Loucy (cell line): ENCODE data around the gene SERPINA12.

Source experiments
- H2AFZ ChIP-seq: fragments of 200-600 bp; sonication (generic); 2 replicates; pipeline ENCODE4 v1.6.0; 2016; ENCODE audit warnings: antibody characterized with exemption, mild to moderate bottlenecking, low read length, moderate library complexity
- H3F3A ChIP-seq: fragments of 200-600 bp; 2 replicates; pipeline ENCODE4 v1.6.0; 2016; ENCODE audit warnings: antibody characterized with exemption, low read depth, mild to moderate bottlenecking
- H3K27me3 ChIP-seq: fragments of 200-600 bp; sonication (generic); 2 replicates; pipeline ENCODE4 v1.6.1; 2014; ENCODE audit warnings: low read length, mild to moderate bottlenecking; ENCODE audit not compliant: insufficient read depth, poor library complexity, severe bottlenecking
- H3K36me3 ChIP-seq: fragments of 200-600 bp; sonication (generic); 2 replicates; pipeline ENCODE4 v1.6.1; 2016; ENCODE audit warnings: low read length; ENCODE audit not compliant: insufficient read depth
- H3K4me1 ChIP-seq: fragments of 200-600 bp; sonication (generic); 2 replicates; pipeline ENCODE4 v1.5.1; 2014; ENCODE audit warnings: low read length, mild to moderate bottlenecking; ENCODE audit not compliant: insufficient read depth, poor library complexity, severe bottlenecking
- H3K4me2 ChIP-seq: fragments of 200-600 bp; sonication (generic); 2 replicates; pipeline ENCODE4 v1.6.0; 2014; ENCODE audit warnings: antibody characterized with exemption, low read length, low read depth, mild to moderate bottlenecking; ENCODE audit not compliant: poor library complexity, severe bottlenecking
- H3K4me3 ChIP-seq: fragments of 200-600 bp; sonication (generic); 2 replicates; pipeline ENCODE4 v1.5.1; 2014; ENCODE audit warnings: low read length, mild to moderate bottlenecking, mixed read lengths; ENCODE audit not compliant: poor library complexity, severe bottlenecking
- H3K79me2 ChIP-seq: fragments of 200-600 bp; sonication (generic); 2 replicates; pipeline ENCODE4 v1.6.1; 2014; ENCODE audit warnings: low read length; ENCODE audit not compliant: insufficient read depth
- H3K9ac ChIP-seq: fragments of 200-600 bp; sonication (generic); 2 replicates; pipeline ENCODE4 v1.6.0; 2014; ENCODE audit warnings: mild to moderate bottlenecking, low read depth, low read length, moderate library complexity; ENCODE audit not compliant: poor library complexity, severe bottlenecking
- H3K9me2 ChIP-seq: fragments of 200-600 bp; sonication (generic); replicated peaks from 2 replicates; pipeline ENCODE4 v1.6.1; 2016; ENCODE audit warnings: low read depth, low read length, mixed read lengths
- H3K9me3 ChIP-seq: fragments of 200-600 bp; sonication (generic); 2 replicates; pipeline ENCODE4 v1.6.1; 2014; ENCODE audit warnings: mild to moderate bottlenecking, antibody characterized with exemption, low read length, low read depth; ENCODE audit not compliant: insufficient read depth
- H4K20me1 ChIP-seq: fragments of 200-600 bp; sonication (generic); 2 replicates; pipeline ENCODE4 v1.6.0; 2014; ENCODE audit warnings: antibody characterized with exemption, low read length, mild to moderate bottlenecking; ENCODE audit not compliant: insufficient read depth, poor library complexity, severe bottlenecking
- CTCF ChIP-seq: fragments of 200-600 bp; sonication (generic); conservative IDR thresholded peaks from 2 replicates; pipeline ENCODE4 v1.5.1; 2014; ENCODE audit warnings: mild to moderate bottlenecking, antibody characterized with exemption, low read length
- EZH2phosphoT487 ChIP-seq: fragments of 200-600 bp; IDR thresholded peaks from 2 replicates; pipeline ENCODE4 v1.6.1; 2018; ENCODE audit warnings: antibody characterized with exemption, mild to moderate bottlenecking, moderate library complexity, borderline replicate concordance

Gene SERPINA12

GRCh38 chr14:94465042-94465441, 44.2 kb downstream of the SERPINA12 start:
- H3K4me3 ChIP-seq: no peak overlapping the region
- H3K4me1 ChIP-seq: no peaks in the 10 kb centered on the region
- no peaks in the 10 kb centered on the region for H3K27me3 ChIP-seq
- H3K9me3 ChIP-seq: no peaks in the 10 kb centered on the region; the same call in 1 of the 2 replicates
- no peak overlapping the region for H3K9ac ChIP-seq
- H3K9me2 ChIP-seq: no peaks in the 10 kb centered on the region
- H3K36me3 ChIP-seq: no peaks in the 10 kb centered on the region
- no peak for TF ChIP-seq EZH2phosphoT487
- no peak for TF ChIP-seq CTCF
- H3K4me2 ChIP-seq: no peak overlapping the region
- H3K79me2 ChIP-seq: no peaks in the 10 kb centered on the region
- H3F3A ChIP-seq: no peaks in the 10 kb centered on the region
- H2AFZ ChIP-seq: no peak overlapping the region
- no peaks in the 10 kb centered on the region for H4K20me1 ChIP-seq

GRCh38 chr14:94464290-94464689, 45.0 kb downstream of the SERPINA12 start:
- no peaks in the 10 kb centered on the region; the same call in 1 of the 2 replicates for H3K9me3 ChIP-seq
- no peak overlapping the region for H3K4me2 ChIP-seq
- no peaks in the 10 kb centered on the region for H3F3A ChIP-seq
- no peaks in the 10 kb centered on the region for H3K4me1 ChIP-seq
- no peak for TF ChIP-seq EZH2phosphoT487
- no peak for TF ChIP-seq CTCF
- H2AFZ ChIP-seq: no peak overlapping the region
- H3K9me2 ChIP-seq: no peaks in the 10 kb centered on the region
- no peak overlapping the region for H3K9ac ChIP-seq
- no peaks in the 10 kb centered on the region for H3K27me3 ChIP-seq
- no peak overlapping the region for H3K4me3 ChIP-seq
- H4K20me1 ChIP-seq: no peaks in the 10 kb centered on the region
- no peaks in the 10 kb centered on the region for H3K36me3 ChIP-seq
- no peaks in the 10 kb centered on the region for H3K79me2 ChIP-seq

GRCh38 chr14:94462763-94463572, 46.3 kb downstream of the SERPINA12 start:
- H3K9ac ChIP-seq: no peak overlapping the region
- no peak overlapping the region for H3K4me3 ChIP-seq
- no peaks in the 10 kb centered on the region for H3K9me3 ChIP-seq
- no peaks in the 10 kb centered on the region for H3F3A ChIP-seq
- no peak overlapping the region for H2AFZ ChIP-seq
- H3K79me2 ChIP-seq: no peaks in the 10 kb centered on the region
- no peaks in the 10 kb centered on the region for H3K4me1 ChIP-seq
- no peaks in the 10 kb centered on the region for H3K9me2 ChIP-seq
- H3K27me3 ChIP-seq: no peaks in the 10 kb centered on the region
- TF ChIP-seq EZH2phosphoT487: no peak
- no peak for TF ChIP-seq CTCF
- H3K36me3 ChIP-seq: no peaks in the 10 kb centered on the region
- H4K20me1 ChIP-seq: no peaks in the 10 kb centered on the region
- no peak overlapping the region for H3K4me2 ChIP-seq
